Neural progenitor cell (in vitro differentiated cells): Measurements from ENCODE around the gene ADAMTSL5. TPM values are rescaled to one million over a fixed set of nuclear protein-coding genes. Genes with fewer than 3 reads are reported as not detected.

ENCODE experiments used
- DNase-seq: peaks from one replicate; pipeline ENCODE4 v3.0.0-alpha.2; 2016; ENCODE audit warnings: low spot score
- H2AFZ ChIP-seq: fragments of 200-600 bp; sonication (generic); replicated peaks from 2 replicates; pipeline ENCODE4 v1.6.1; 2016; ENCODE audit warnings: antibody characterized with exemption
- H3F3A ChIP-seq: fragments of 200-600 bp; sonication (generic); 2 replicates; pipeline ENCODE4 v1.6.1; 2016; ENCODE audit warnings: antibody characterized with exemption, low read depth
- H3K27ac ChIP-seq: fragments of 200-600 bp; sonication (generic); 2 replicates; pipeline ENCODE4 v1.5.1; 2016; ENCODE audit warnings: mild to moderate bottlenecking
- H3K27me3 ChIP-seq: fragments of 200-600 bp; sonication (generic); 2 replicates; pipeline ENCODE4 v1.6.1; 2016; ENCODE audit warnings: mild to moderate bottlenecking, moderate library complexity
- H3K36me3 ChIP-seq: fragments of 200-600 bp; sonication (generic); 2 replicates; pipeline ENCODE4 v1.5.1; 2016
- H3K4me1 ChIP-seq: fragments of 200-600 bp; sonication (generic); 2 replicates; pipeline ENCODE4 v1.6.1; 2016; ENCODE audit warnings: mixed run types
- H3K4me2 ChIP-seq: fragments of 200-600 bp; sonication (generic); 2 replicates; pipeline ENCODE4 v1.6.1; 2016
- H3K4me3 ChIP-seq: fragments of 200-600 bp; sonication (generic); 2 replicates; pipeline ENCODE4 v1.5.1; 2016
- H3K79me2 ChIP-seq: fragments of 200-600 bp; sonication (generic); 2 replicates; pipeline ENCODE4 v1.6.1; 2016; ENCODE audit warnings: low read depth
- H3K9ac ChIP-seq: fragments of 200-600 bp; sonication (generic); 2 replicates; pipeline ENCODE4 v1.6.1; 2016
- H3K9me3 ChIP-seq: fragments of 200-600 bp; sonication (generic); 2 replicates; pipeline ENCODE4 v1.5.1; 2016; ENCODE audit warnings: low read depth
- H4K20me1 ChIP-seq: fragments of 200-600 bp; sonication (generic); 2 replicates; pipeline ENCODE4 v1.6.1; 2016; ENCODE audit warnings: low read depth
- H3K27ac Mint-ChIP-seq: 3 replicates; pipeline ENCODE4 v1.8.0; 2021; ENCODE audit warnings: mixed read lengths
- H3K27me3 Mint-ChIP-seq: 2 replicates; pipeline ENCODE4 v1.8.0; 2022; ENCODE audit warnings: low read depth, mild to moderate bottlenecking, inconsistent platforms, moderate library complexity, mixed read lengths; ENCODE audit not compliant: insufficient read depth
- H3K36me3 Mint-ChIP-seq: 3 replicates; pipeline ENCODE4 v1.8.0; 2021; ENCODE audit warnings: mixed read lengths
- H3K4me1 Mint-ChIP-seq: 3 replicates; pipeline ENCODE4 v1.8.0; 2021; ENCODE audit warnings: mixed read lengths
- H3K4me3 Mint-ChIP-seq: 3 replicates; pipeline ENCODE4 v1.8.0; 2021; ENCODE audit warnings: mild to moderate bottlenecking, moderate library complexity, mixed read lengths
- H3K9me3 Mint-ChIP-seq: 3 replicates; pipeline ENCODE4 v1.8.0; 2020; ENCODE audit warnings: mixed read lengths
- EZH2 ChIP-seq: fragments of 200-600 bp; sonication (generic); IDR thresholded peaks from 2 replicates; pipeline ENCODE4 v1.6.1; 2017; ENCODE audit warnings: antibody characterized with exemption, mild to moderate bottlenecking, moderate library complexity
- EZH2phosphoT487 ChIP-seq: fragments of 200-600 bp; sonication (generic); IDR thresholded peaks from 2 replicates; pipeline ENCODE4 v1.6.1; 2017; ENCODE audit warnings: antibody characterized with exemption
- total RNA-seq: library from RNA; depleted of rRNA; stranded (reverse); fragments of >200 nt; gene quantifications from 2 replicates; pipeline ENCODE4 v1.2.3, GENCODE V29; 2015; ENCODE audit warnings: low replicate concordance
- TF ChIP-seq, protein P1 (sequence below): fragments of 200-600 bp; sonication (generic); IDR thresholded peaks from 2 replicates; pipeline ENCODE4 v1.5.1; 2017; ENCODE audit warnings: antibody characterized with exemption, mild to moderate bottlenecking

The ADAMTSL5 gene
- total RNA-seq, 1 donor from 2014 or later = 0.13 TPM

DNA sequence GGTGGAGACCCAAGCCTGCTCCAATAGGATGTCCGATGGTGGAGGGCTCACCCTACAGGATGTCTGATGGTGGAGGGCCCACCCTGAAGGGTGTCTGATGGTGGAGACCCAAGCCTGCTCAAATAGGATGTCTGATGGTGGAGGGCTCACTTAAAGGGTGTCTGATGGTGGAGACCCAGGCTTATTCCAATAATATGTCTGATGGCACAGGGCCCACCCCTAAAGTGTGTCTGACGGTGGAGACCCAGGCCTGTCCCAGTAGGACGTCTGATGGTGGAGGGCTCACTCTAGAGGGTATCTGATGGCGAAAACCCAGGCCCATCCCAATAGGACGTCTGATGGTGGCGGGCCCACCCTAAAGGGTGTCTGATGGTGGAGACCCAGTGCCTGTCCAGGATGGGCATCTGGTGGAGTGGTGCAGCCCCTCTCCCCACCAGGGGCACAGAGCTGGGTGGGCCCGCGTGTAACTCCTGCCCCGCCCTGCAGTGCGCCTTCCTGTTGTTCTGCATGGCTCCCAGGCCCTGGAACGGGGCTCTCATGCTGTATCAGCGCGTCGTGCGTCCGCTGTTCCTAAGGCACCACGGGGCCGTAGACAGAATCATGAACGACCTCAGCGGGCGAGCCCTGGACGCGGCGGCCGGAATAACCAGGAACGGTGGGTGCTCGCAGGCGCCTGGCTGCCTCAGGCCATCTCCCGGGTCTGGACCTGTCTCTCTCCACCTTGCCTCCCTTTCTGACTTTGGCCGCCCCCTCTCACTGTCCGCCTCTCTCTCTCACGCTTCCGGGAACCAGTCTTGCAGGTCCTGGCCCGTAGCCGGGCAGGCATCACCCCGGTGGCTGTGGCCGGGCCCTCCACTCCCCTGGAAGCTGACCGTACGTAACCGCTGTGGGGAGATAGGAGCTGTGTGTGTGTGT lies 16.8 kb downstream of the ADAMTSL5 start:
- Histone ChIP-seq H3F3A (peaks cover 9% of the 10 kb centered on the region), H3K36me3 (no peaks in the 10 kb centered on the region), H4K20me1 (peaks cover 9% of the 10 kb centered on the region), H3K4me2 (no peak overlapping the region), H3K9me3 (peaks cover 6% of the 10 kb centered on the region), H3K79me2 (no peaks in the 10 kb centered on the region), H3K27me3 (peaks cover 35% of the 10 kb centered on the region), H2AFZ (no peak overlapping the region), H3K27ac (no peak overlapping the region), H3K4me3 (no peak overlapping the region), H3K4me1 (peaks cover 8% of the 10 kb centered on the region), H3K9ac (no peak overlapping the region)
- TF ChIP-seq, protein P1, sequence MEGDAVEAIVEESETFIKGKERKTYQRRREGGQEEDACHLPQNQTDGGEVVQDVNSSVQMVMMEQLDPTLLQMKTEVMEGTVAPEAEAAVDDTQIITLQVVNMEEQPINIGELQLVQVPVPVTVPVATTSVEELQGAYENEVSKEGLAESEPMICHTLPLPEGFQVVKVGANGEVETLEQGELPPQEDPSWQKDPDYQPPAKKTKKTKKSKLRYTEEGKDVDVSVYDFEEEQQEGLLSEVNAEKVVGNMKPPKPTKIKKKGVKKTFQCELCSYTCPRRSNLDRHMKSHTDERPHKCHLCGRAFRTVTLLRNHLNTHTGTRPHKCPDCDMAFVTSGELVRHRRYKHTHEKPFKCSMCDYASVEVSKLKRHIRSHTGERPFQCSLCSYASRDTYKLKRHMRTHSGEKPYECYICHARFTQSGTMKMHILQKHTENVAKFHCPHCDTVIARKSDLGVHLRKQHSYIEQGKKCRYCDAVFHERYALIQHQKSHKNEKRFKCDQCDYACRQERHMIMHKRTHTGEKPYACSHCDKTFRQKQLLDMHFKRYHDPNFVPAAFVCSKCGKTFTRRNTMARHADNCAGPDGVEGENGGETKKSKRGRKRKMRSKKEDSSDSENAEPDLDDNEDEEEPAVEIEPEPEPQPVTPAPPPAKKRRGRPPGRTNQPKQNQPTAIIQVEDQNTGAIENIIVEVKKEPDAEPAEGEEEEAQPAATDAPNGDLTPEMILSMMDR = no peak
- TF ChIP-seq EZH2phosphoT487 (no peak), EZH2 (no peak)
- Mint-ChIP-seq H3K27ac (no peak overlapping the region), H3K27me3 (peaks cover 20% of the 10 kb centered on the region), H3K36me3 (peaks cover 1% of the 10 kb centered on the region), H3K9me3 (peaks cover 2% of the 10 kb centered on the region), H3K4me3 (peak overlapping the region; percentile 36), H3K4me1 (peaks cover 20% of the 10 kb centered on the region)
- no peak for DNase-seq

GRCh38 chr19:1495051-1495798 lies 17.6 kb downstream of the ADAMTSL5 start:
- H3K4me3 Mint-ChIP-seq = no peak overlapping the region
- peaks cover 1% of the 10 kb centered on the region for H3K36me3 Mint-ChIP-seq

DNA sequence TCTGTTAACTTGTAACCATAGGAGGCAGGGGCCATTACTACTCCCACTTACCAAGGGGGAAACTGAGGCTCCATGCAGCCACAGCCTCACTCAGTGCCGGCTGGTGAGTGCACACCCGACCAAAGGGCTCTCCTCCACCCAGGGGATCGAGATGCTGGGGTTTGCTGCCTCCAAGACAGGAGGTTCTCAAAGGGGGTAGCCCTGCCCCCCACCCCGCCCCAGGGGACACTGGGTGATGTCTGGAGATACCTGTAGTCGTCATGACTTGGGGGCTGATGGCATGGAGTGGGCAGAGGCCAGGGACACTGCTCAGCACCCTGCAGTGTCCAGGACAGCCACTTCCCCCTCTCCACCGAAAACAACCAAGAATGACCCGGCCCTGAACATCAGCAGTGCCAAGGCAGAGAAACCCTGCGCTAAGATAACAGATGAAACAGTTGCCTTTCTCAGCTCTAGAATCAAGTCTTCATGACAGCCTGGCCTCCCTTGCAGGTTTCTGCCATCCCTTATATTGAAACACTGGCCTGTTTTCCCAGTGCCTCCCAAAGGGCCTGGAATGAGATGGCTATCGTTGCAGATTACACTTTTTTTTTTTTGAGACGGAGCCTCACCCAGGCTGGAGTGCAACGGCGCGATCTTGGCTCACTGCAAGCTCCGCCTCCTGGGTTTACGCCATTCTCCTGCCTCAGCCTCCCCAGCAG lies 18.6 kb downstream of the ADAMTSL5 start:
- no peak overlapping the region for H3K27ac Mint-ChIP-seq
- peaks cover 36% of the 10 kb centered on the region for H3K27me3 ChIP-seq
- H3K27ac ChIP-seq = no peak overlapping the region
- DNase-seq = no peak
- peaks cover 17% of the 10 kb centered on the region for H3K27me3 Mint-ChIP-seq
- H4K20me1 ChIP-seq = peaks cover 9% of the 10 kb centered on the region
- TF ChIP-seq, protein P1 = no peak
- TF ChIP-seq EZH2 (no peak), EZH2phosphoT487 (no peak)
- H3K4me3 Mint-ChIP-seq = no peak overlapping the region
- H3F3A ChIP-seq = peaks cover 12% of the 10 kb centered on the region
- peaks cover 15% of the 10 kb centered on the region for H3K4me1 ChIP-seq
- H3K9me3 ChIP-seq = no peaks in the 10 kb centered on the region
- no peaks in the 10 kb centered on the region for H3K79me2 ChIP-seq
- peaks cover 23% of the 10 kb centered on the region for H3K4me1 Mint-ChIP-seq
- no peak overlapping the region for H3K4me2 ChIP-seq
- peaks cover 1% of the 10 kb centered on the region for H3K36me3 Mint-ChIP-seq
- H3K36me3 ChIP-seq = no peaks in the 10 kb centered on the region
- no peak overlapping the region for H3K9ac ChIP-seq
- H3K4me3 ChIP-seq = no peak overlapping the region
- no peak overlapping the region for H2AFZ ChIP-seq
- no peaks in the 10 kb centered on the region for H3K9me3 Mint-ChIP-seq

More at GRCh38 chr19:1495051-1495798, 17.6 kb downstream of the ADAMTSL5 start:
- H3K4me1 Mint-ChIP-seq = peaks cover 20% of the 10 kb centered on the region
- no peaks in the 10 kb centered on the region for H3K9me3 Mint-ChIP-seq
- Histone ChIP-seq H3K36me3 (no peaks in the 10 kb centered on the region), H3K9me3 (peaks cover 5% of the 10 kb centered on the region), H4K20me1 (peaks cover 9% of the 10 kb centered on the region), H3K27ac (no peak overlapping the region), H3K4me2 (no peak overlapping the region), H2AFZ (no peak overlapping the region), H3K9ac (no peak overlapping the region), H3K4me1 (peaks cover 8% of the 10 kb centered on the region), H3K4me3 (no peak overlapping the region), H3F3A (peaks cover 9% of the 10 kb centered on the region), H3K27me3 (peaks cover 36% of the 10 kb centered on the region), H3K79me2 (no peaks in the 10 kb centered on the region)
- H3K27me3 Mint-ChIP-seq = peaks cover 20% of the 10 kb centered on the region
- no peak overlapping the region for H3K27ac Mint-ChIP-seq
- TF ChIP-seq EZH2 = no peak
- TF ChIP-seq, protein P1 = no peak
- TF ChIP-seq EZH2phosphoT487 = no peak
- DNase-seq = no peak
